ENCODE measurements around the gene CLIC6.

DNA sequence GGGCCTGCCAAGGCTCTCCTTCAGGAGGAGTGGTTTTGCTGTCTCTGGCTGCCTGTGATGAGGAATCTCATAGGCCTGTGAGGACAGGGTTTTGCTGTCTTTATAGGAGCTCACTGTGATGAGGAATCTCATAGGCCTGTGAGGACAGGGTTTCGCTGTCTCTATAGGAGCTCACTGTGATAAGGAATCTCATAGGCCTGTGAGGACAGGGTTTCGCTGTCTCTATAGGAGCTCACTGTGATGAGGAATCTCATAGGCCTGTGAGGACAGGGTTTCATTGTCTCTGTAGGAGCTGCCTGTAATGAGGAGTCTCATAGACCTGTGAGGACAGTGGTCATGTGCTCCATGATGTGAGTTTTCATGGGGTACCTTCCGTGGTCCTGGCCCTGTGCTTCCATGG is 29.0 kb downstream of the CLIC6 start:
- TF ChIP-seq CTCF (optimal IDR thresholded peaks at IDR 0.05 in 1 of 3, IDR thresholded peaks at IDR 0.05 in 1 of 3, conservative IDR thresholded peaks at IDR 0.05 in 1 of 3; ENCODE audit: extremely low read depth in 1 of 3, insufficient read depth in 2 of 3, low read length in 3 of 3) = no peak
- no peak for TF ChIP-seq EZH2 (IDR thresholded peaks at IDR 0.05; ENCODE audit: low read length)

Data from keratinocyte (primary cell).